Mucosa of rectum (tissue), 2 donors: ENCODE measurements around the gene IKZF1.
A peak's percentile ranks its signal among the peaks of the same experiment; 100 is the strongest.

Experiments
- H3K27ac ChIP-seq, 2 donors: one replicate each; pipeline ENCODE4 v1.7.0; 2013; ENCODE audit warnings: inconsistent platforms in 2 of 2, low read depth in 2 of 2, low read length in 2 of 2
- H3K27me3 ChIP-seq, 2 donors: one replicate each; pipeline ENCODE4 v1.7.0; 2013; ENCODE audit warnings: low read length in 2 of 2; ENCODE audit not compliant: control insufficient read depth in 2 of 2, insufficient read depth in 2 of 2
- H3K36me3 ChIP-seq, 2 donors: one replicate each; pipeline ENCODE4 v1.7.0; 2013; ENCODE audit warnings: low read length in 2 of 2; ENCODE audit not compliant: control insufficient read depth in 2 of 2, insufficient read depth in 2 of 2
- H3K4me1 ChIP-seq, 2 donors: one replicate each; pipeline ENCODE4 v1.7.0; 2013; ENCODE audit warnings: low read length in 2 of 2, mild to moderate bottlenecking in 1 of 2; ENCODE audit not compliant: control insufficient read depth in 2 of 2, insufficient read depth in 2 of 2
- H3K4me3 ChIP-seq, 2 donors: one replicate each; pipeline ENCODE4 v1.7.0; 2013; ENCODE audit warnings: low read length in 2 of 2
- H3K9ac ChIP-seq, 2 donors: one replicate each; pipeline ENCODE4 v1.7.0; 2013; ENCODE audit warnings: low read length in 2 of 2, low read depth in 1 of 2, mild to moderate bottlenecking in 1 of 2
- H3K9me3 ChIP-seq, 2 donors: one replicate each; pipeline ENCODE4 v1.7.0; 2013; ENCODE audit warnings: low read length in 2 of 2; ENCODE audit not compliant: control insufficient read depth in 2 of 2
- donor health status: healthy.
- donor health status: Normal muscosa, but diverticular disease.

IKZF1 gene

GRCh38 chr7:50282813-50283605 lies 21.5 kb upstream of the IKZF1 start:
- Histone ChIP-seq H3K4me3 (no peak overlapping the region), H3K27me3 (no peaks in the 10 kb centered on the region), H3K27ac (peak overlapping the region; percentile 9 to 80), H3K36me3 (no peaks in the 10 kb centered on the region), H3K4me1 (peaks cover 0 to 3% of the 10 kb centered on the region in 2 donors), H3K9ac (no peak overlapping the region), H3K9me3 (no peaks in the 10 kb centered on the region)

- no peak overlapping the region for H3K27ac ChIP-seq
- no peaks in the 10 kb centered on the region for H3K27me3 ChIP-seq
- H3K36me3 ChIP-seq: no peaks in the 10 kb centered on the region
- no peak overlapping the region for H3K9ac ChIP-seq
- H3K9me3 ChIP-seq: no peaks in the 10 kb centered on the region
- H3K4me3 ChIP-seq: no peak overlapping the region
- H3K4me1 ChIP-seq: peaks cover 0 to 3% of the 10 kb centered on the region in 2 donors
Observed at GRCh38 chr7:50283731-50284130, 20.8 kb upstream of the IKZF1 start.

GRCh38 chr7:50284296-50284695 lies 20.2 kb upstream of the IKZF1 start:
- peak overlapping the region in 1 of 2 donors; percentile 2 for H3K27ac ChIP-seq
- H3K9ac ChIP-seq: no peak overlapping the region
- no peak overlapping the region for H3K4me3 ChIP-seq
- no peaks in the 10 kb centered on the region for H3K9me3 ChIP-seq
- H3K27me3 ChIP-seq: no peaks in the 10 kb centered on the region
- no peaks in the 10 kb centered on the region for H3K36me3 ChIP-seq
- H3K4me1 ChIP-seq: peaks cover 0 to 3% of the 10 kb centered on the region in 2 donors

- no peaks in the 10 kb centered on the region for H3K9me3 ChIP-seq
- no peak overlapping the region for H3K9ac ChIP-seq
- no peaks in the 10 kb centered on the region for H3K27me3 ChIP-seq
- H3K27ac ChIP-seq: no peak overlapping the region
- H3K4me1 ChIP-seq: peaks cover 0 to 3% of the 10 kb centered on the region in 2 donors
- H3K4me3 ChIP-seq: no peak overlapping the region
- H3K36me3 ChIP-seq: no peaks in the 10 kb centered on the region
Observed at GRCh38 chr7:50285269-50285668, 19.2 kb upstream of the IKZF1 start.

- no peak overlapping the region for H3K9ac ChIP-seq
- no peaks in the 10 kb centered on the region for H3K27me3 ChIP-seq
- H3K9me3 ChIP-seq: no peaks in the 10 kb centered on the region
- peaks cover 0 to under 1% of the 10 kb centered on the region in 2 donors for H3K4me1 ChIP-seq
- H3K4me3 ChIP-seq: no peak overlapping the region
- H3K27ac ChIP-seq: no peak overlapping the region
- H3K36me3 ChIP-seq: no peaks in the 10 kb centered on the region
Observed at GRCh38 chr7:50287129-50287528, 17.4 kb upstream of the IKZF1 start.

- no peak overlapping the region for H3K4me3 ChIP-seq
- no peaks in the 10 kb centered on the region for H3K27me3 ChIP-seq
- no peaks in the 10 kb centered on the region for H3K9me3 ChIP-seq
- H3K4me1 ChIP-seq: no peaks in the 10 kb centered on the region
- no peak overlapping the region for H3K9ac ChIP-seq
- no peak overlapping the region for H3K27ac ChIP-seq
- no peaks in the 10 kb centered on the region for H3K36me3 ChIP-seq
Observed at GRCh38 chr7:50292165-50292757, 12.3 kb upstream of the IKZF1 start.

GRCh38 chr7:50292763-50293162 lies 11.8 kb upstream of the IKZF1 start:
- Histone ChIP-seq H3K4me3 (no peak overlapping the region), H3K4me1 (no peaks in the 10 kb centered on the region), H3K36me3 (no peaks in the 10 kb centered on the region), H3K27me3 (no peaks in the 10 kb centered on the region), H3K27ac (no peak overlapping the region), H3K9ac (no peak overlapping the region), H3K9me3 (no peaks in the 10 kb centered on the region)

- Histone ChIP-seq H3K4me3 (no peak overlapping the region), H3K27me3 (no peaks in the 10 kb centered on the region), H3K4me1 (no peaks in the 10 kb centered on the region), H3K9me3 (no peaks in the 10 kb centered on the region), H3K27ac (no peak overlapping the region), H3K9ac (no peak overlapping the region), H3K36me3 (no peaks in the 10 kb centered on the region)
Observed at GRCh38 chr7:50293509-50294179, 10.9 kb upstream of the IKZF1 start.

GRCh38 chr7:50295133-50295532 lies 9.4 kb upstream of the IKZF1 start:
- Histone ChIP-seq H3K9me3 (no peaks in the 10 kb centered on the region), H3K4me1 (no peaks in the 10 kb centered on the region), H3K36me3 (no peaks in the 10 kb centered on the region), H3K27me3 (no peaks in the 10 kb centered on the region), H3K9ac (no peak overlapping the region), H3K4me3 (no peak overlapping the region), H3K27ac (no peak overlapping the region)

GRCh38 chr7:50296799-50297198 lies 7.7 kb upstream of the IKZF1 start:
- Histone ChIP-seq H3K9me3 (no peaks in the 10 kb centered on the region), H3K27ac (no peak overlapping the region), H3K4me1 (no peaks in the 10 kb centered on the region), H3K27me3 (no peaks in the 10 kb centered on the region), H3K36me3 (no peaks in the 10 kb centered on the region), H3K4me3 (no peak overlapping the region), H3K9ac (no peak overlapping the region)
